H9 (cell line): ENCODE measurements around the gene ASMTL. TPM values are rescaled to one million over a fixed set of nuclear protein-coding genes. Genes with fewer than 3 reads are reported as not detected.

ENCODE experiments used
- DNase-seq: peaks from one replicate; pipeline ENCODE4 v3.0.0-alpha.2; 2017
- H2AFZ ChIP-seq: one replicate; pipeline ENCODE4 v1.6.1; 2013; ENCODE audit warnings: mild to moderate bottlenecking, low read length, control low read depth, moderate library complexity
- H2AK5ac ChIP-seq: 2 replicates; pipeline ENCODE4 v1.6.1; 2013; ENCODE audit warnings: low read length, control low read depth, mixed read lengths; ENCODE audit not compliant: insufficient read length
- H2BK120ac ChIP-seq: one replicate; pipeline ENCODE4 v1.6.1; 2013; ENCODE audit warnings: low read depth, mild to moderate bottlenecking, low read length, control low read depth, inconsistent platforms; ENCODE audit not compliant: poor library complexity, severe bottlenecking
- H2BK12ac ChIP-seq: 2 replicates; pipeline ENCODE4 v1.6.1; 2013; ENCODE audit warnings: low read length, control low read depth, mixed read lengths, low read depth; ENCODE audit not compliant: insufficient read length
- H2BK15ac ChIP-seq: 2 replicates; pipeline ENCODE4 v1.6.1; 2013; ENCODE audit warnings: low read depth, low read length, control low read depth
- H2BK20ac ChIP-seq: one replicate; pipeline ENCODE4 v1.6.1; 2013; ENCODE audit warnings: low read depth, mild to moderate bottlenecking, low read length, control low read depth, inconsistent platforms; ENCODE audit not compliant: poor library complexity, severe bottlenecking
- H2BK5ac ChIP-seq: 2 replicates; pipeline ENCODE4 v1.6.1; 2013; ENCODE audit warnings: low read length, control low read depth, mixed read lengths; ENCODE audit not compliant: insufficient read length
- H3K14ac ChIP-seq: 2 replicates; pipeline ENCODE4 v1.6.1; 2013; ENCODE audit warnings: low read length, control low read depth; ENCODE audit not compliant: insufficient read depth
- H3K18ac ChIP-seq: 2 replicates; pipeline ENCODE4 v1.6.1; 2013; ENCODE audit warnings: low read depth, mild to moderate bottlenecking, mixed read lengths, low read length, control low read depth; ENCODE audit not compliant: insufficient read length
- H3K23ac ChIP-seq: 2 replicates; pipeline ENCODE4 v1.6.1; 2013; ENCODE audit warnings: low read length, control low read depth, mixed read lengths, low read depth; ENCODE audit not compliant: insufficient read length
- H3K23me2 ChIP-seq: 2 replicates; pipeline ENCODE4 v1.6.1; 2013; ENCODE audit warnings: low read depth, mild to moderate bottlenecking, mixed read lengths, low read length, control low read depth; ENCODE audit not compliant: insufficient read length, poor library complexity, severe bottlenecking
- H3K27ac ChIP-seq: 2 replicates; pipeline ENCODE4 v1.5.1; 2013; ENCODE audit warnings: low read length, control low read depth, mixed read lengths, low read depth; ENCODE audit not compliant: insufficient read length
- H3K27me3 ChIP-seq: 2 replicates; pipeline ENCODE4 v1.6.1; 2013; ENCODE audit warnings: low read length, control low read depth, inconsistent platforms; ENCODE audit not compliant: insufficient read depth
- H3K4ac ChIP-seq: 2 replicates; pipeline ENCODE4 v1.6.1; 2013; ENCODE audit warnings: low read depth, mild to moderate bottlenecking, control low read depth, inconsistent platforms, low read length, moderate library complexity
- H3K4me1 ChIP-seq: 2 replicates; pipeline ENCODE4 v1.6.1; 2013; ENCODE audit warnings: low read length, control low read depth, inconsistent platforms; ENCODE audit not compliant: insufficient read depth
- H3K4me2 ChIP-seq: 2 replicates; pipeline ENCODE4 v1.6.1; 2013; ENCODE audit warnings: low read length, control low read depth, mixed read lengths; ENCODE audit not compliant: insufficient read length, insufficient read depth
- H3K56ac ChIP-seq: 2 replicates; pipeline ENCODE4 v1.6.1; 2013; ENCODE audit warnings: low read depth, mild to moderate bottlenecking, mixed read lengths, low read length, control low read depth; ENCODE audit not compliant: insufficient read length
- H3K79me1 ChIP-seq: 2 replicates; pipeline ENCODE4 v1.6.1; 2013; ENCODE audit warnings: low read depth, mild to moderate bottlenecking, moderate library complexity, low read length, control low read depth, inconsistent platforms; ENCODE audit not compliant: insufficient read depth, poor library complexity, severe bottlenecking
- H3K79me2 ChIP-seq: 2 replicates; pipeline ENCODE4 v1.6.1; 2013; ENCODE audit warnings: low read length, control low read depth, inconsistent platforms; ENCODE audit not compliant: insufficient read depth
- H3K9ac ChIP-seq: 2 replicates; pipeline ENCODE4 v1.6.1; 2013; ENCODE audit warnings: low read length, control low read depth, mixed read lengths; ENCODE audit not compliant: insufficient read length; ENCODE audit errors: extremely low read depth
- H3K9me3 ChIP-seq: one replicate; pipeline ENCODE4 v1.6.1; 2013; ENCODE audit warnings: low read depth, low read length, inconsistent platforms; ENCODE audit not compliant: control insufficient read depth
- H3T11ph ChIP-seq: one replicate; pipeline ENCODE4 v1.6.1; 2013; ENCODE audit warnings: mild to moderate bottlenecking, low read length, control low read depth, inconsistent platforms
- H4K20me1 ChIP-seq: one replicate; pipeline ENCODE4 v1.6.1; 2013; ENCODE audit not compliant: control insufficient read depth, insufficient read length, insufficient read depth
- H4K5ac ChIP-seq: 2 replicates; pipeline ENCODE4 v1.6.1; 2013; ENCODE audit warnings: low read depth, mild to moderate bottlenecking, mixed read lengths, low read length, control low read depth; ENCODE audit not compliant: insufficient read length
- H4K8ac ChIP-seq: replicated peaks from 2 replicates; pipeline ENCODE4 v1.6.1; 2013; ENCODE audit warnings: low read length, control low read depth, mixed read lengths, low read depth; ENCODE audit not compliant: insufficient read length
- H4K91ac ChIP-seq: 2 replicates; pipeline ENCODE4 v1.6.1; 2013; ENCODE audit warnings: low read depth, mild to moderate bottlenecking, moderate library complexity, mixed read lengths, low read length, control low read depth; ENCODE audit not compliant: insufficient read length
- H3K27ac Mint-ChIP-seq, 3 experiments: 2 replicates in 2 of 3; 3 replicates in 1 of 3; pipeline ENCODE4 v1.8.0; 2020 to 2021; ENCODE audit warnings: mixed read lengths in 3 of 3, mild to moderate bottlenecking in 1 of 3, moderate library complexity in 1 of 3
- H3K27me3 Mint-ChIP-seq: 2 replicates; pipeline ENCODE4 v1.8.0; 2021; ENCODE audit warnings: low read depth, mild to moderate bottlenecking, moderate library complexity, mixed read lengths
- H3K36me3 Mint-ChIP-seq, 3 experiments: 2 replicates in 2 of 3; 3 replicates in 1 of 3; pipeline ENCODE4 v1.8.0; 2020 to 2021; ENCODE audit warnings: low read depth in 3 of 3, mixed read lengths in 3 of 3; ENCODE audit not compliant: insufficient read depth in 1 of 3
- H3K4me1 Mint-ChIP-seq, 2 experiments: 2 replicates each; pipeline ENCODE4 v1.8.0; 2020; ENCODE audit warnings: mixed read lengths in 2 of 2
- H3K4me3 Mint-ChIP-seq, 2 experiments: 2 replicates in 1 of 2; 3 replicates in 1 of 2; pipeline ENCODE4 v1.8.0; 2020 to 2021; ENCODE audit warnings: mild to moderate bottlenecking in 2 of 2, mixed read lengths in 2 of 2, moderate library complexity in 1 of 2
- H3K9me3 Mint-ChIP-seq, 2 experiments: 2 replicates in 1 of 2; 3 replicates in 1 of 2; pipeline ENCODE4 v1.8.0; 2020; ENCODE audit warnings: mild to moderate bottlenecking in 2 of 2, mixed read lengths in 2 of 2, moderate library complexity in 1 of 2
- WGBS: extraction: QIAGEN DNeasy Blood & Tissue Kit; methylation state at CpG from one replicate; pipeline ENCODE4 v1.1.7; 2013; ENCODE audit warnings: missing lambda C conversion rate, low lambda C conversion rate, mixed read lengths; ENCODE audit not compliant: insufficient read length; ENCODE audit errors: extremely low coverage; 5-methylcytosine and 5-hydroxymethylcytosine counted together
- total RNA-seq: library from RNA; stranded (reverse); gene quantifications from 2 replicates; pipeline ENCODE4 v1.2.1, GENCODE V29; 2021
- TF ChIP-seq, protein P1 (sequence below): fragments of 200-600 bp; sonication (generic); conservative IDR thresholded peaks from 3 replicates; pipeline ENCODE4 v1.8.0; 2021; ENCODE audit warnings: antibody characterized with exemption, mild to moderate bottlenecking

ASMTL gene
- total RNA-seq, 1 experiment from 2014 or later, result 59.8 TPM

- TF ChIP-seq, protein P1, sequence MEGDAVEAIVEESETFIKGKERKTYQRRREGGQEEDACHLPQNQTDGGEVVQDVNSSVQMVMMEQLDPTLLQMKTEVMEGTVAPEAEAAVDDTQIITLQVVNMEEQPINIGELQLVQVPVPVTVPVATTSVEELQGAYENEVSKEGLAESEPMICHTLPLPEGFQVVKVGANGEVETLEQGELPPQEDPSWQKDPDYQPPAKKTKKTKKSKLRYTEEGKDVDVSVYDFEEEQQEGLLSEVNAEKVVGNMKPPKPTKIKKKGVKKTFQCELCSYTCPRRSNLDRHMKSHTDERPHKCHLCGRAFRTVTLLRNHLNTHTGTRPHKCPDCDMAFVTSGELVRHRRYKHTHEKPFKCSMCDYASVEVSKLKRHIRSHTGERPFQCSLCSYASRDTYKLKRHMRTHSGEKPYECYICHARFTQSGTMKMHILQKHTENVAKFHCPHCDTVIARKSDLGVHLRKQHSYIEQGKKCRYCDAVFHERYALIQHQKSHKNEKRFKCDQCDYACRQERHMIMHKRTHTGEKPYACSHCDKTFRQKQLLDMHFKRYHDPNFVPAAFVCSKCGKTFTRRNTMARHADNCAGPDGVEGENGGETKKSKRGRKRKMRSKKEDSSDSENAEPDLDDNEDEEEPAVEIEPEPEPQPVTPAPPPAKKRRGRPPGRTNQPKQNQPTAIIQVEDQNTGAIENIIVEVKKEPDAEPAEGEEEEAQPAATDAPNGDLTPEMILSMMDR, result no peak
- peaks cover 3% of the 10 kb centered on the region for H3K23me2 ChIP-seq
- H3K4me1 ChIP-seq, result peaks cover 2% of the 10 kb centered on the region; the same call in 1 of the 2 replicates
- no peak overlapping the region for H3K9ac ChIP-seq
- no peak overlapping the region for H4K91ac ChIP-seq
- no peak overlapping the region for H3K4ac ChIP-seq
- no peak overlapping the region for H3K27ac ChIP-seq
- H3K27me3 ChIP-seq, result no peaks in the 10 kb centered on the region
- no peaks in the 10 kb centered on the region for H4K20me1 ChIP-seq
- H3K18ac ChIP-seq, result no peak overlapping the region
- H2AFZ ChIP-seq, result no peak overlapping the region
- no peak overlapping the region for H3K23ac ChIP-seq
- no peak overlapping the region for H2BK20ac ChIP-seq
- no peaks in the 10 kb centered on the region for H3K9me3 ChIP-seq
- no peak overlapping the region for H4K5ac ChIP-seq
- no peak overlapping the region for H2BK12ac ChIP-seq
- Mint-ChIP-seq H3K9me3 (peaks cover 22 to 23% of the 10 kb centered on the region in 2 experiments), H3K4me1 (peaks cover 8 to 9% of the 10 kb centered on the region in 2 experiments), H3K4me3 (no peak overlapping the region), H3K27me3 (peaks cover 9% of the 10 kb centered on the region), H3K36me3 (peaks cover 0 to 10% (median 8%) of the 10 kb centered on the region in 3 experiments; a peak in 5 of 7 replicates), H3K27ac (no peak overlapping the region)
- H2BK15ac ChIP-seq, result no peak overlapping the region
- no peak overlapping the region for H3K4me2 ChIP-seq
- no peak overlapping the region for H2AK5ac ChIP-seq
- DNase-seq, result no peak
- H3K14ac ChIP-seq, result no peak overlapping the region
- H3T11ph ChIP-seq, result no peak overlapping the region
- no peak overlapping the region for H4K8ac ChIP-seq
- H2BK5ac ChIP-seq, result no peak overlapping the region
- H3K79me1 ChIP-seq, result no peaks in the 10 kb centered on the region
- no peaks in the 10 kb centered on the region for H3K79me2 ChIP-seq
- WGBS, result no CpG with 5 or more reads among the region's 5 CpGs
- no peak overlapping the region for H2BK120ac ChIP-seq
- no peak overlapping the region for H3K56ac ChIP-seq
Observed at GRCh38 chrX:1484638-1485019, 31.9 kb upstream of the ASMTL start.
